Smooth muscle cell (in vitro differentiated cells): ENCODE results near the gene PDC. TPM values are rescaled to one million over a fixed set of nuclear protein-coding genes. Genes with fewer than 3 reads are reported as not detected.
A peak's percentile ranks its signal among the peaks of the same experiment; 100 is the strongest.

Source experiments
- DNase-seq: peaks from one replicate; lab custom pipeline; 2025; ENCODE audit not compliant: unreplicated experiment; lab: John Stamatoyannopoulos, UW
- H2AFZ ChIP-seq: fragments of 200-600 bp; sonication (generic); 2 replicates; pipeline ENCODE4 v1.6.0; 2016; ENCODE audit warnings: antibody characterized with exemption, low read depth, mild to moderate bottlenecking
- H3F3A ChIP-seq: fragments of 200-600 bp; sonication (generic); 2 replicates; pipeline ENCODE4 v1.6.0; 2017; ENCODE audit warnings: antibody characterized with exemption, low read depth
- H3K27ac ChIP-seq: fragments of 200-600 bp; sonication (generic); 2 replicates; pipeline ENCODE4 v1.5.1; 2016; ENCODE audit warnings: low read depth, mild to moderate bottlenecking
- H3K27me3 ChIP-seq: fragments of 200-600 bp; sonication (generic); 2 replicates; pipeline ENCODE4 v1.6.1; 2016; ENCODE audit warnings: low read depth, mild to moderate bottlenecking
- H3K36me3 ChIP-seq: fragments of 200-600 bp; sonication (generic); 2 replicates; pipeline ENCODE4 v1.5.1; 2016; ENCODE audit warnings: low read depth
- H3K4me1 ChIP-seq: fragments of 200-600 bp; sonication (generic); 2 replicates; pipeline ENCODE4 v1.5.1; 2016; ENCODE audit warnings: low read depth
- H3K4me2 ChIP-seq: fragments of 200-600 bp; sonication (generic); 2 replicates; pipeline ENCODE4 v1.6.0; 2016; ENCODE audit warnings: mild to moderate bottlenecking
- H3K4me3 ChIP-seq: fragments of 200-600 bp; sonication (generic); 2 replicates; pipeline ENCODE4 v1.5.1; 2016; ENCODE audit warnings: mild to moderate bottlenecking
- H3K79me2 ChIP-seq: fragments of 200-600 bp; sonication (generic); 2 replicates; pipeline ENCODE4 v1.6.0; 2016; ENCODE audit warnings: low read depth, mild to moderate bottlenecking
- H3K9ac ChIP-seq: fragments of 200-600 bp; sonication (generic); 2 replicates; pipeline ENCODE4 v1.6.0; 2016; ENCODE audit warnings: low read depth
- H3K9me3 ChIP-seq: fragments of 200-600 bp; sonication (generic); replicated peaks from 2 replicates; pipeline ENCODE4 v1.5.1; 2016; ENCODE audit warnings: low read depth
- H4K20me1 ChIP-seq: fragments of 200-600 bp; sonication (generic); 2 replicates; pipeline ENCODE4 v1.6.0; 2016; ENCODE audit warnings: low read depth
- WGBS: methylation state at CpG from one replicate; pipeline ENCODE4 v1.1.7; 2016; ENCODE audit warnings: low lambda C conversion rate; 5-methylcytosine and 5-hydroxymethylcytosine counted together
- polyA plus RNA-seq: library from polyadenylated mRNA; unstranded; fragments of >200 nt; fragmentation: Nextera tagmentation; extraction: Ambion mirVana; gene quantifications from 2 replicates; pipeline ENCODE4 v1.2.1, GENCODE V29; 2016
- total RNA-seq: library from RNA; depleted of rRNA; stranded (reverse); fragments of >200 nt; gene quantifications from 2 replicates; pipeline ENCODE4 v1.2.3, GENCODE V29; 2014
- TF ChIP-seq, protein P1 (sequence below): fragments of 200-600 bp; sonication (generic); IDR thresholded peaks from 2 replicates; pipeline ENCODE4 v1.5.1; 2017; ENCODE audit warnings: borderline replicate concordance, mild to moderate bottlenecking, antibody characterized with exemption; ENCODE audit not compliant: insufficient read depth, poor library complexity, severe bottlenecking

The PDC gene
- total and polyA plus RNA-seq, 2 experiments from 2014 or later: not detected

DNA sequence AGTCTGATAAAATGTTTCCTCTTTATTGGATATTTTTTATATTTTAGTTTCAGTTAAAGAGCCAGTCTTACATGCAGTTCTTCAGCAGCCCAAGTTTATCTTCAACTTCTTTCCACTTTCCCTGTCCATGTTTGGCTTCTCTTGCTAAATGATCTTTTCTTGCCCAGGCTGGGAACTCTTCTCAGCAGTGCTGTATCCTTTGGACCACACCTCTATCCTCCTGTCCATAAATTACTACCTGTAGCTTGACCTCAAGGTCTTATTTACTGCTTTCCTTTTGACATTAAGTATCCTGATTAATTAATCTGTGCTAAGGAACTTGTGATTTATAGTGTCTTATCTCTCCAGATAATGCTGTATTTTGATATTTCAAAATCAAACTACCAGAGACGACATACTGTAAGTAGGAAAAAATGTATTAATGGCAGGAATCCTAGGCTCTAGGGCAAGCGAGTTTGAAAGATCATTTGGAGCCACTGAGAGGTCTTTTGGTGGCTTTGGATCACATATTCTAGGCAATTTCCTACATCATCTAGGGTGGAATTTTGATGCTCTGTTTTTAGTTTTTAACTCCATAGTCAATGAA lies 20.5 kb upstream of the PDC start:
- H3F3A ChIP-seq: no peaks in the 10 kb centered on the region
- no peaks in the 10 kb centered on the region for H4K20me1 ChIP-seq
- H3K27me3 ChIP-seq: no peaks in the 10 kb centered on the region
- H3K9me3 ChIP-seq: no peaks in the 10 kb centered on the region
- no peaks in the 10 kb centered on the region for H3K79me2 ChIP-seq
- no peak for DNase-seq
- no peak overlapping the region for H3K4me2 ChIP-seq
- no peak overlapping the region for H3K4me3 ChIP-seq
- no peaks in the 10 kb centered on the region for H3K4me1 ChIP-seq
- TF ChIP-seq, protein P1, sequence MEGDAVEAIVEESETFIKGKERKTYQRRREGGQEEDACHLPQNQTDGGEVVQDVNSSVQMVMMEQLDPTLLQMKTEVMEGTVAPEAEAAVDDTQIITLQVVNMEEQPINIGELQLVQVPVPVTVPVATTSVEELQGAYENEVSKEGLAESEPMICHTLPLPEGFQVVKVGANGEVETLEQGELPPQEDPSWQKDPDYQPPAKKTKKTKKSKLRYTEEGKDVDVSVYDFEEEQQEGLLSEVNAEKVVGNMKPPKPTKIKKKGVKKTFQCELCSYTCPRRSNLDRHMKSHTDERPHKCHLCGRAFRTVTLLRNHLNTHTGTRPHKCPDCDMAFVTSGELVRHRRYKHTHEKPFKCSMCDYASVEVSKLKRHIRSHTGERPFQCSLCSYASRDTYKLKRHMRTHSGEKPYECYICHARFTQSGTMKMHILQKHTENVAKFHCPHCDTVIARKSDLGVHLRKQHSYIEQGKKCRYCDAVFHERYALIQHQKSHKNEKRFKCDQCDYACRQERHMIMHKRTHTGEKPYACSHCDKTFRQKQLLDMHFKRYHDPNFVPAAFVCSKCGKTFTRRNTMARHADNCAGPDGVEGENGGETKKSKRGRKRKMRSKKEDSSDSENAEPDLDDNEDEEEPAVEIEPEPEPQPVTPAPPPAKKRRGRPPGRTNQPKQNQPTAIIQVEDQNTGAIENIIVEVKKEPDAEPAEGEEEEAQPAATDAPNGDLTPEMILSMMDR: no peak
- H3K36me3 ChIP-seq: no peaks in the 10 kb centered on the region
- H3K9ac ChIP-seq: no peak overlapping the region
- no peak overlapping the region for H2AFZ ChIP-seq
- WGBS: 89% methylated on average over 2 of the region's 2 CpGs
- no peak overlapping the region for H3K27ac ChIP-seq

DNA sequence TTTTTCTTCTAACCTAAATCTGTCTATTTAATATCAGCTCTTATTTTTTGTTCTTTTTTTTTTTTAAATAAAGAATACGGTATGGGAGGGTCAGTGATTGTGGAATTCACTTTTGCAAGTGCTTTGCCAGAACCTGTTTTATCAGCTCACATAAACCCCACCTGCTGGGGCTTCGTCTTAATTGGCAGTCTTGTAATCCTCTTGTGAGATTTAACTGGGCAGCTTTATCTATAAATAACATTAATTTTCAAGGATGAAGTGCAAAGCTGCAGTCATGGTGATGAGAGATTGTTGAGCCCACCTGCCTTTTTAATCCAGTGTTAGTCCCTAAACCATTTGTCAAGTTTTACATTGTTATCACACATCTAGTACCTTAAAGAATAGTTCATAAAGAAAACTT lies 18.2 kb upstream of the PDC start:
- no peak overlapping the region for H2AFZ ChIP-seq
- no peaks in the 10 kb centered on the region for H4K20me1 ChIP-seq
- no peaks in the 10 kb centered on the region for H3K36me3 ChIP-seq
- H3F3A ChIP-seq: no peaks in the 10 kb centered on the region
- H3K79me2 ChIP-seq: no peaks in the 10 kb centered on the region
- no peak overlapping the region for H3K4me2 ChIP-seq
- H3K4me3 ChIP-seq: no peak overlapping the region
- H3K4me1 ChIP-seq: no peaks in the 10 kb centered on the region
- no peak overlapping the region for H3K27ac ChIP-seq
- no peak overlapping the region for H3K9ac ChIP-seq
- no peaks in the 10 kb centered on the region for H3K9me3 ChIP-seq
- no peak for DNase-seq
- 76% methylated on average over 2 of the region's 2 CpGs for WGBS
- TF ChIP-seq, protein P1: no peak
- H3K27me3 ChIP-seq: no peaks in the 10 kb centered on the region

DNA sequence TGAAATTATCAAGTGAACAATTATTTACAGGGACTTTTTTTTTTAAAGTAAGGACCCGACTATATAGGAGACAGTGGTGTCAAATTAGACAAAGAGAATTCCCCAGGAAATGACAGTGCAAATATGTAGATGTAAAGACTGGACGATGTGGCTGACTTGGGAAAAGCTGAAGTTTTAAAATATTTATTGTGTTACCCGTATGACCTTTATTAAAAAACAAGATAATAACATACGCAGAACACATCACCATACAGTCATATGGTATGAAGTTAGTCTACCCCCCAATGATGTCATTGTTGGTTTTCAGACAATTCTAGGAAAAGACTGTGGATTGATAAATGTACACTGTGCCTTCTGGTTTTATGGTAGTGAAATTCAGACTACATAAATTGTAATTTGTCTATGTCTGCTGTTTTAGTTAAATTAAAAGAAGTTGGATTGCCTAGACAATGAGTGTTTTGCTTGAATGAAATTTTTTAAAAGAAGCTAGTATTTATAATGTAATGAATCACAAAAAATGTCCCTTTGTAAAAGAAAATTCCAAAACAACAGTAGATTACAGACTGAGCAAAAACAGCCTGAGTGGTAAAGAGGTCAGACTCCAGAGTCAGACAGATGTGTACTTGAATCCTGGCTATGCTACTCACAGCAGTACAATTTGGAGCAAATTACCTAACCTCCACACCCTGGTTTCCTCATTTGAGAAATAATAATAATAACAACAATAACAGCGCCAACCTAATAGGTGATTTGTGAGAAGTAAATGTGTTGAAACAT lies 15.5 kb upstream of the PDC start:
- H3K27ac ChIP-seq: peak overlapping the region; percentile 76
- no peak for DNase-seq

More for the DNA sequence above, 15.5 kb upstream of the PDC start:
- Histone ChIP-seq H3K36me3 (no peaks in the 10 kb centered on the region), H3F3A (no peaks in the 10 kb centered on the region), H3K9ac (peak overlapping the region; percentile 4), H3K4me3 (no peak overlapping the region), H3K27me3 (no peaks in the 10 kb centered on the region), H4K20me1 (no peaks in the 10 kb centered on the region), H3K9me3 (no peaks in the 10 kb centered on the region), H3K79me2 (no peaks in the 10 kb centered on the region), H2AFZ (peak overlapping the region; percentile 9), H3K4me2 (no peak overlapping the region), H3K4me1 (no peaks in the 10 kb centered on the region)
- 72% methylated on average over 5 of the region's 5 CpGs for WGBS
- TF ChIP-seq, protein P1: no peak
